Measurements from ENCODE around the gene KCNK17. TPM values are rescaled to one million over a fixed set of nuclear protein-coding genes. Genes with fewer than 3 reads are reported as not detected.

KCNK17 gene
- total and polyA plus RNA-seq, 2 of the 8 experiments (the other 6 are each of a cell fraction or from before 2014, with no cell fraction given) = 2.9 to 3.4 TPM

- FAIRE-seq = no peak
- no peak for DNase-seq (ENCODE audit: low read depth in 1 of 2, low spot score in 2 of 2)
- Histone ChIP-seq H4K20me1 (replicated peaks in 1 of 2; ENCODE audit: control insufficient read depth in 1 of 2, insufficient read depth in 2 of 2, low read length in 2 of 2) (no peaks in the 10 kb centered on the region), H3K27ac (ENCODE audit: low read depth, low read length) (no peak overlapping the region), H2BK20ac (ENCODE audit: low read length) (no peak overlapping the region), H2BK15ac (ENCODE audit: low read length) (no peak overlapping the region), H3K4me3 (ENCODE audit: extremely low read depth in 1 of 4, insufficient read depth in 2 of 4, low read depth in 3 of 4, low read length in 4 of 4) (no peak overlapping the region), H3K14ac (ENCODE audit: insufficient read length) (no peak overlapping the region), H3K4me2 (ENCODE audit: insufficient read depth in 1 of 2, low read depth in 2 of 2, low read length in 2 of 2) (no peak overlapping the region), H3K23me2 (ENCODE audit: low read depth, low read length) (no peaks in the 10 kb centered on the region), H2BK5ac (ENCODE audit: low read depth, low read length) (no peak overlapping the region), H3K4me1 (replicated peaks in 1 of 4; ENCODE audit: control insufficient read depth in 3 of 4, insufficient read depth in 4 of 4, low read length in 3 of 4) (peaks cover 0 to 7% (median 2%) of the 10 kb centered on the region in 4 experiments; a peak in 4 of 7 replicates), H4K91ac (replicated peaks; ENCODE audit: insufficient read length, low read length) (no peak overlapping the region), H4K8ac (ENCODE audit: extremely low read depth, insufficient read depth, low read length) (no peak overlapping the region), H3K9me3 (ENCODE audit: insufficient read depth in 2 of 2, low read depth in 1 of 2, low read length in 1 of 2) (no peaks in the 10 kb centered on the region), H3K9ac (replicated peaks in 1 of 4; ENCODE audit: extremely low read depth in 1 of 4, low read depth in 3 of 4, low read length in 3 of 4) (no peak overlapping the region), H2AK5ac (ENCODE audit: low read depth, low read length) (no peak overlapping the region), H3K79me2 (ENCODE audit: control insufficient read depth in 1 of 2, insufficient read depth in 2 of 2, low read length in 2 of 2) (no peaks in the 10 kb centered on the region), H3K56ac (replicated peaks; ENCODE audit: insufficient read length, low read depth, low read length) (no peak overlapping the region), H3K23ac (ENCODE audit: insufficient read length) (no peak overlapping the region), H4K5ac (ENCODE audit: insufficient read length, low read depth, low read length) (no peak overlapping the region), H3K4ac (replicated peaks; ENCODE audit: insufficient read length, low read depth, low read length) (no peak overlapping the region), H3K27me3 (replicated peaks in 1 of 4; ENCODE audit: control insufficient read depth in 3 of 4, extremely low read depth in 1 of 4, insufficient read depth in 3 of 4, low read length in 3 of 4) (no peaks in the 10 kb centered on the region), H3K79me1 (ENCODE audit: low read depth, low read length) (no peaks in the 10 kb centered on the region; the same call in 1 of the 2 replicates), H3K18ac (ENCODE audit: extremely low read depth, low read length) (no peak overlapping the region), H2BK120ac (replicated peaks; ENCODE audit: low read depth, low read length) (no peak overlapping the region), H3K36me3 (ENCODE audit: control insufficient read depth in 2 of 4, insufficient read depth in 4 of 4, low read length in 3 of 4) (no peaks in the 10 kb centered on the region), H2AFZ (ENCODE audit: low read length) (no peak overlapping the region), H2BK12ac (ENCODE audit: low read depth, low read length) (no peak overlapping the region)
- TF ChIP-seq SP1 (IDR thresholded peaks at IDR 0.05; ENCODE audit: low read depth, low read length) (no peak), TAF7 (optimal IDR thresholded peaks at IDR 0.05; ENCODE audit: borderline replicate concordance, low read depth, low read length) (no peak), RAD21 (IDR thresholded peaks at IDR 0.05 in 1 of 2, conservative IDR thresholded peaks at IDR 0.05 in 1 of 2; ENCODE audit: low read depth in 2 of 2, low read length in 2 of 2) (no peak)
- ChIA-PET CTCF (ENCODE audit: partially characterized antibody) (interaction anchor here (0.8 to 3.3 kb wide), 7 partner anchors 9 to 552 kb away, joined by 3 to 20 read pairs (median 4); no protein-coding TSS in a partner anchor), POLR2A (ENCODE audit: partially characterized antibody) (no interaction called here)
- 81% methylated on average over 7 of the region's 7 CpGs; no CpG with 5 or more reads in 1 of the 2 experiments for WGBS, 2 experiments (ENCODE audit: extremely low coverage in 1 of 2, insufficient coverage in 1 of 2, insufficient read length in 1 of 2, insufficient replicate concordance in 2 of 2, low coverage in 1 of 2, low lambda C conversion rate in 2 of 2, missing lambda C conversion rate in 1 of 2)
These were observed 43.9 kb upstream of the KCNK17 start for GRCh38 chr6:39357998-39358686.

Measured in H1 (cell line).